Psoas muscle (tissue), 8 donors: Measurements from ENCODE around the gene SCAPER. TPM values are rescaled to one million over a fixed set of nuclear protein-coding genes. Genes with fewer than 3 reads are reported as not detected.

Source experiments
- ATAC-seq, 4 donors: fragments of 200-7000 bp; cut with Tn5 transposase; one replicate each; pipeline ENCODE4 v1.9.1; 2020; ENCODE audit warnings: moderate library complexity in 3 of 4, mild to moderate bottlenecking in 2 of 4
- DNase-seq, 2 donors: peaks; one replicate each; pipeline ENCODE4 v3.0.0-alpha.2; 2020
- H3K27ac ChIP-seq: fragments of 200-600 bp; one replicate; pipeline ENCODE4 v1.8.0; 2022
- H3K27me3 ChIP-seq, 3 donors: fragments of 200-600 bp in 1 of 3; one replicate each; pipeline versions ENCODE4 v1.6.1 to v1.8.0; 2013 to 2022; ENCODE audit warnings: low read length in 2 of 3, mild to moderate bottlenecking in 2 of 3, moderate library complexity in 1 of 3; ENCODE audit not compliant: insufficient read depth in 3 of 3
- H3K36me3 ChIP-seq, 2 donors: fragments of 200-600 bp in 1 of 2; one replicate each; pipeline versions ENCODE4 v1.6.1 to v1.8.0; 2013 to 2022; ENCODE audit warnings: low read depth in 1 of 2, mild to moderate bottlenecking in 1 of 2, moderate library complexity in 1 of 2; ENCODE audit not compliant: insufficient read depth in 1 of 2
- H3K4me1 ChIP-seq: fragments of 200-600 bp; one replicate; pipeline ENCODE4 v1.8.0; 2022
- H3K4me3 ChIP-seq: fragments of 200-600 bp; one replicate; pipeline ENCODE4 v1.8.0; 2022; ENCODE audit warnings: mild to moderate bottlenecking
- H3K9me3 ChIP-seq: fragments of 200-600 bp; one replicate; pipeline ENCODE4 v1.8.0; 2022
- WGBS, 3 donors: extraction: QIAGEN DNeasy Blood & Tissue Kit; methylation state at CpG; one replicate each; pipeline versions ENCODE4 v1.1.6 to v1.1.7; 2013; 5-methylcytosine and 5-hydroxymethylcytosine counted together
- intact Hi-C, 2 donors: fragments of 100-400 bp; cut with DNase I; formaldehyde crosslinking; loops; one replicate each; pipeline versions ENCODE4 v1.11.0 to v1.14.2; 2022
- polyA plus RNA-seq, 3 donors: library from polyadenylated mRNA; stranded (reverse); fragments of 200-250 nt; gene quantifications; one replicate each; pipeline ENCODE4 v1.2.3, GENCODE V29; 2013
- total RNA-seq, 4 donors: library from RNA; stranded (reverse); fragmentation: NEBNext Ultra II Directional in 2 of 4; extraction: Animal tissue kit (Norgen Biotek cat#: 25700) in 2 of 4; gene quantifications; one replicate each; pipeline versions ENCODE4 v1.2.1 to v1.2.4, GENCODE V29; 2021 to 2023
- TF ChIP-seq, protein P1 (sequence below): fragments of 200-600 bp; IDR thresholded peaks from one replicate; pipeline ENCODE4 v1.8.0; 2022; ENCODE audit warnings: antibody characterized with exemption
- donor health status: healthy with polysubstance abuse.
- donor health status: DM: no; HTN: no; CAD: no; lungs with moderate emphysema.
- donor health status: Bipolar disorder and iron deficiency.
- donor health status: healthy.
- donor health status: DM: yes; HTN: yes; CAD: no.
- donor health status: DM: no; HTN: no; CAD: no.
- donor health status: DM: no; HTN: no; CAD: no.
- donor health status: DM: yes; HTN: yes; CAD: no.

Gene SCAPER
- total and polyA plus RNA-seq, 7 donors: 4.1 to 28.7 (median 20.0) TPM

DNA sequence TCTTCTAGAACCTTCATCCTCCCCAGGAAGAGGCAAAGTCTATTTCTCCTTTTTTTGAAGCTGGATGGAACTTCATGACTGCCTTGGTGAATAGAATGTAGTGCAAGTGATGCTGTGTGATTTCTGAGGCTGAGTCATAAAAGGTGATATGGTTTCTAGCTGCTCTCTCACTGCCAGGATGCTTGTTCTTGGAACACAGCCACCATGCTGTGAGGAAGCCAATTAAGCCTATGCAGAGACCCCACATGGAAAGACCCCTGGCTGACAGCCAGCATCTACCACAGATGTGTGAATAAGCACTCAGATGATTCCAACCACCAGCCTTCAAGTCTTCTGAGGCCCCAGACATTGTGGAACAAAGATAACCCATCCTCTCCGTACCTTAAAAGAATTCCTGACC is 511.5 kb downstream of the SCAPER start:
- WGBS, 3 donors: 90 to 100% (median 94%) methylated on average over 1 of the region's 1 CpG
- Histone ChIP-seq H3K4me3 (no peak overlapping the region), H3K9me3 (no peaks in the 10 kb centered on the region), H3K36me3 (no peaks in the 10 kb centered on the region), H3K27ac (no peak overlapping the region), H3K4me1 (no peaks in the 10 kb centered on the region), H3K27me3 (no peaks in the 10 kb centered on the region)
- ATAC-seq: no peak
- TF ChIP-seq, protein P1, sequence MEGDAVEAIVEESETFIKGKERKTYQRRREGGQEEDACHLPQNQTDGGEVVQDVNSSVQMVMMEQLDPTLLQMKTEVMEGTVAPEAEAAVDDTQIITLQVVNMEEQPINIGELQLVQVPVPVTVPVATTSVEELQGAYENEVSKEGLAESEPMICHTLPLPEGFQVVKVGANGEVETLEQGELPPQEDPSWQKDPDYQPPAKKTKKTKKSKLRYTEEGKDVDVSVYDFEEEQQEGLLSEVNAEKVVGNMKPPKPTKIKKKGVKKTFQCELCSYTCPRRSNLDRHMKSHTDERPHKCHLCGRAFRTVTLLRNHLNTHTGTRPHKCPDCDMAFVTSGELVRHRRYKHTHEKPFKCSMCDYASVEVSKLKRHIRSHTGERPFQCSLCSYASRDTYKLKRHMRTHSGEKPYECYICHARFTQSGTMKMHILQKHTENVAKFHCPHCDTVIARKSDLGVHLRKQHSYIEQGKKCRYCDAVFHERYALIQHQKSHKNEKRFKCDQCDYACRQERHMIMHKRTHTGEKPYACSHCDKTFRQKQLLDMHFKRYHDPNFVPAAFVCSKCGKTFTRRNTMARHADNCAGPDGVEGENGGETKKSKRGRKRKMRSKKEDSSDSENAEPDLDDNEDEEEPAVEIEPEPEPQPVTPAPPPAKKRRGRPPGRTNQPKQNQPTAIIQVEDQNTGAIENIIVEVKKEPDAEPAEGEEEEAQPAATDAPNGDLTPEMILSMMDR: no peak
- intact Hi-C loops: no loop called here
- no peak for DNase-seq

DNA sequence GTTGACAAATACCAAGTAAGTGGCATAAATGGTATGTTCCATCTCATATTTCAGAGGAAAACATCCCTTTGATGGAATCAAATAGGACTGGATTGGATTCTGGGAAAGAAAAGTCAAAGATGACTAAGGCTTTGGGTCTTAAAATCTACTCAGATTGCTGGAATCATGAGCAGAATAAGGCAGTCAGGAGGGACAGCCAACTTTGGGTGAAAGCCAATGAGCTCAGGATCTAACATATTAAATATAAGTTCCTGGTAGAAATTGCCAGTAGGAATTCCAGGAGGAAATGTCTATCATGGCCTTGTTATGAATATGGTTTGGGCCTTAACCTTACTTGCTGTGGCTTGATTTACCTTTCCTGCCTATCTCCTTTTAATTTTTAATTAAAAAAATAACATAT is 513.3 kb downstream of the SCAPER start:
- no peak for ATAC-seq
- no peaks in the 10 kb centered on the region for H3K36me3 ChIP-seq
- H3K4me1 ChIP-seq: no peaks in the 10 kb centered on the region
- no peak overlapping the region for H3K27ac ChIP-seq
- TF ChIP-seq, protein P1: no peak
- H3K27me3 ChIP-seq: no peaks in the 10 kb centered on the region
- intact Hi-C loops: no loop called here
- H3K9me3 ChIP-seq: no peaks in the 10 kb centered on the region
- DNase-seq: no peak
- no peak overlapping the region for H3K4me3 ChIP-seq

DNA sequence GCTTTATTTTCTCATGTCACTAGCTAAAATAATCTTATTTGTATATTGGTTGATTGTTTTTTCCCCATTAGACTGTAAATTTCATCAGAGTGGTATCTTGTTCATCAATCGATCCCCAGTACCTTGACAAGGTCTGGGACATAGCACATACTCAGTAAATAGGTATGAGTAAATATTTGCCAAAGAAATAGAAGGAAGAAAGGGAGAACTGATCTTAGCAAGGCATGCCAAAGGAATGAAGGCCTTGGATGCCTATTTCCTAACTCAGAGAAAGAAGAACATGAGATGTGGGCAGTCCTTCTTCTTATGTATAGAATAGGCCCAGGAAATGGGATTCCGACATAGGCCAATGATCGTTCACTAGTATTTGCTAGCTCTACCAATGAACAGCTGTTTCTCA is 513.8 kb downstream of the SCAPER start:
- H3K36me3 ChIP-seq: no peaks in the 10 kb centered on the region
- no peak overlapping the region for H3K4me3 ChIP-seq
- WGBS, 3 donors: 90 to 96% (median 92%) methylated on average over 3 of the region's 3 CpGs
- H3K27me3 ChIP-seq: no peaks in the 10 kb centered on the region
- intact Hi-C loops: no loop called here
- H3K4me1 ChIP-seq: no peaks in the 10 kb centered on the region
- TF ChIP-seq, protein P1: no peak
- no peak for ATAC-seq
- no peak overlapping the region for H3K27ac ChIP-seq
- H3K9me3 ChIP-seq: no peaks in the 10 kb centered on the region
- no peak for DNase-seq

DNA sequence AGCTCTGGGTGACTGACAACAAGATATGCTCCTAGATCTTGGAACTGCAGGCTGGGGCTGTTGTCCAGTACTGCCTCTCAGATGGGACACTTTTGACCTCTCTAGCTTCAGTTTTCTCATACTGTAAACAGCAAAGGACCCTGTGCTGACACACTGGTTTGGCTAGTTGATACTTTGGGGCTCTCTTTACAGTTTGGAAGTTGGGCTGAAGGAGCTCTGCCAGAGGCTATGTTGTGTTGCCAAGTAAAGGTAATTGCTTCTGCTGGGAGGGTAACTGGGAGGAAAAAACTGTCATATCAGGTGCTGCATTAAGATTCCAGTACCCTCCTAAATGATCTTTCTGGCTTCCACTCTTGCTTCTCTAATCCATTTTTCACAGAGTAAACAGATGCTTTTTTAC is 514.6 kb downstream of the SCAPER start:
- ATAC-seq (no peak), DNase-seq (no peak)
- Histone ChIP-seq H3K27me3 (no peaks in the 10 kb centered on the region), H3K4me1 (no peaks in the 10 kb centered on the region), H3K9me3 (no peaks in the 10 kb centered on the region), H3K4me3 (no peak overlapping the region), H3K27ac (no peak overlapping the region), H3K36me3 (no peaks in the 10 kb centered on the region)
- intact Hi-C loops: no loop called here
- TF ChIP-seq, protein P1: no peak

DNA sequence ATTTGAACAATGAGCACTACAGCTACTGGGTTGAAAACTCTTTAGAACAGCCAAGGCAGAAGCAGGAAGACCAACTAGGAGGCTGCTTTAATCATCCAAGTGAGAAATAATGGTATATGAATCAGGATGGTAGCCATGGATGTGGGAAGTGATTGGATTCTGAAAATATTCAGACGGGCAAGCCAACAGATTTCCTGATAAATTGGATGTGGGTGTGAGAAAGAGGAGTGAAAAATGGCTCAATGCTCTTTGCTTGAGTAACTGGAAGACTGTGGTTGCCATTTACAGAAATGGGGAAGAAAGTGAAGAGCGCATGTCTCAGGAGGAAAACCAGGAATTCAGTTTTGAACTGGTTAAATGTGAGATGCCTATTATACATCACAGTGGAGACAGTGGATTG is 518.2 kb downstream of the SCAPER start:
- Histone ChIP-seq H3K36me3 (no peaks in the 10 kb centered on the region), H3K27ac (no peak overlapping the region), H3K4me3 (no peak overlapping the region), H3K9me3 (no peaks in the 10 kb centered on the region), H3K4me1 (no peaks in the 10 kb centered on the region), H3K27me3 (no peaks in the 10 kb centered on the region)
- ATAC-seq: no peak
- intact Hi-C loops: no loop called here
- TF ChIP-seq, protein P1: no peak
- WGBS, 3 donors: 92 to 98% (median 97%) methylated on average over 2 of the region's 2 CpGs
- no peak for DNase-seq
